Thoracic aorta endothelial cell (primary cell): ENCODE measurements around the gene SYT4. TPM values are rescaled to one million over a fixed set of nuclear protein-coding genes. Genes with fewer than 3 reads are reported as not detected.

ENCODE experiments used
- total RNA-seq: library from RNA; depleted of rRNA; stranded (reverse); fragments of >200 nt; gene quantifications from 2 replicates; pipeline ENCODE4 v1.2.3, GENCODE V29; 2012

SYT4 gene, protein sequence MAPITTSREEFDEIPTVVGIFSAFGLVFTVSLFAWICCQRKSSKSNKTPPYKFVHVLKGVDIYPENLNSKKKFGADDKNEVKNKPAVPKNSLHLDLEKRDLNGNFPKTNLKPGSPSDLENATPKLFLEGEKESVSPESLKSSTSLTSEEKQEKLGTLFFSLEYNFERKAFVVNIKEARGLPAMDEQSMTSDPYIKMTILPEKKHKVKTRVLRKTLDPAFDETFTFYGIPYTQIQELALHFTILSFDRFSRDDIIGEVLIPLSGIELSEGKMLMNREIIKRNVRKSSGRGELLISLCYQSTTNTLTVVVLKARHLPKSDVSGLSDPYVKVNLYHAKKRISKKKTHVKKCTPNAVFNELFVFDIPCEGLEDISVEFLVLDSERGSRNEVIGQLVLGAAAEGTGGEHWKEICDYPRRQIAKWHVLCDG
- total RNA-seq: not detected in 2 replicates

DNA sequence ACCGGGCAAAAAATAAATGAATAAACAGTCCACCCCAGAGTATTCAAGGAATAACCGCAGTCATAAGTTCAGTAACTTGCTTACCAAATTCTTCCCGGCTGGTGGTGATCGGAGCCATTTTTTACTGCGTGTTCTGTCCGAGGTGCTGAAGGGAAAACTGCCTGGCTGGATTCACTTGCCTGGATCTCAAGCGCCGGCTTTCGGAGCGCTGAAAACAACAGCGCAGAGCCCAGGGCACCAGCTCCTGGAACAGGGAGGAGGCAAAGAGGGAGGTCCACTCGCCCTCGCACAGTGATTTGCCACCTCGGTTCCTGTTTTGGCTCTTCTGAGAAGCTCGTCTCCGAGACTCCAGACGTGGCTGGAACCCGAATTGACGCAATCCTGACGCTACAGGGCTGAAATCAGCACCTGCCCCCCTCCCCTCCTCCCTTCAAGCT, at the start of gene SYT4:
Gene SYT4, minus strand, starts transcription at position 327 of the 437 bp plus-strand sequence. Its CDS starts 209 bp downstream, at position 118.

Other genes with a start within 250 kb of the SYT4 start
- not detected in 2 replicates for gene RIT2, start 161.8 kb downstream of the SYT4 start, total RNA-seq